ENCODE data around the gene NNMT.

NNMT gene

DNA sequence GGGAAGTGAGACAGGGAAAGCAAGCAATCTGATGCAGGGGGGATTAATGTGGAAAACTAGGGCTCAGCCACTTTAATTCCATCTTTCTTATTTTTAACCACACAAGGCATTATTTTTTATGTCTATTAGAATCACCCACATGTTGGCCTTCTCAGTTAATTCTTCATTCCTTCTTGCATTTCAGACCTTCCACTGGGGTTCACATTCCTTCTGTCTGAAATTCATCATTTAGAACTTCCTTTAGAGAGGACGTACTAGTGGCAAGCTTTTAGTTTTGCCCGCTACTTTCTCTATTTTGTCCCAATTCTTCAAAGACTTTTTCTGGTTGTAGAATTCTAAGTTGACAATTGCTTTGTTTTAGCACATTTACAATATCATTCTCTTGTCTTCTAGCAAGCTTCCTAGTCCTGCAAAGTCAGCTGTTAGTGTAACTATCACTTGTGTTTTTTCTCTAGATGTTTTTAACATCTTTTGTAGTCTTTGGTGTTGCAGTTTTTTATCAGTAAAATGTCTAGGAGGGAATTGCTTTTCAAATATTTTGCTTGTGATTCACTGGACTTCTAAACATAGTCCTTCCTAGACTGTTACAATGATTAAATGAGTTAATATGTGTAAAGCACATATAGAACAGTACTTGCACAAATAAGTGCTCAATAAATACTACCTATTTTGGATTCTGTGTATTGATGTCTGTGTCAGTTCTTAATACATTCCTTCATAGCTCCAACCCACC is 5.5 kb upstream of the NNMT start:
- TF ChIP-seq POLR2A (IDR thresholded peaks at IDR 0.05; ENCODE audit: low read depth, low read length) (no peak), PAX5 (IDR thresholded peaks at IDR 0.05; ENCODE audit: insufficient read depth, low read length, severe bottlenecking) (no peak), TAF1 (IDR thresholded peaks at IDR 0.05; ENCODE audit: low read depth, low read length) (no peak), POLR2AphosphoS5 (IDR thresholded peaks at IDR 0.05; ENCODE audit: low read depth, low read length) (no peak), POU2F2 (IDR thresholded peaks at IDR 0.05; ENCODE audit: low read depth, low read length) (no peak), SPI1 (IDR thresholded peaks at IDR 0.05; ENCODE audit: low read depth, low read length) (no peak)
- FAIRE-seq = no peak
- DNase-seq (ENCODE audit: insufficient read length, low spot score) = no peak

DNA sequence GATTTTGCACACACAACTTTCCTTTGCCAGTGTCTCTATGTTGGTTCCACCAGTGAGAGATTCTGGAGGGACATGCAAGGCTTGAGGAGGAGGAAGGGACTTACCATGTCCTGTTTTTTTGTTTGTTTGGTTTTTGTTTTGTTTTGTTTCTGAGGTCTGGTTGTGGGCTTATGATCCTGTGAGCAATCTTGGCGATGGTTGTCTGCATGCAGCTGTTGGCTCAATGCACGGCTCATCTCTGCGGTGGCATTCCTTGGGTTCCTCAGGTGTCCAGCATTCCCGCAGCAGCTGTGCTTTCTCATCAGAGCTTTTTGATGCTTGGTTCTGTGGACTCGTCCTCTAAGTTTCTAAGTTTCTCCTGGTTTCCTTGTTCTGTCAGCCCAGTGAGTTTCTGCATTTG is 4.8 kb upstream of the NNMT start:
- TF ChIP-seq TAF1 (IDR thresholded peaks at IDR 0.05; ENCODE audit: low read depth, low read length) (no peak), POLR2A (IDR thresholded peaks at IDR 0.05; ENCODE audit: low read depth, low read length) (no peak), POLR2AphosphoS5 (IDR thresholded peaks at IDR 0.05; ENCODE audit: low read depth, low read length) (no peak), SPI1 (IDR thresholded peaks at IDR 0.05; ENCODE audit: low read depth, low read length) (no peak), POU2F2 (IDR thresholded peaks at IDR 0.05; ENCODE audit: low read depth, low read length) (no peak), PAX5 (IDR thresholded peaks at IDR 0.05; ENCODE audit: insufficient read depth, low read length, severe bottlenecking) (no peak)
- DNase-seq (ENCODE audit: insufficient read length, low spot score) (no peak), FAIRE-seq (no peak)

DNA sequence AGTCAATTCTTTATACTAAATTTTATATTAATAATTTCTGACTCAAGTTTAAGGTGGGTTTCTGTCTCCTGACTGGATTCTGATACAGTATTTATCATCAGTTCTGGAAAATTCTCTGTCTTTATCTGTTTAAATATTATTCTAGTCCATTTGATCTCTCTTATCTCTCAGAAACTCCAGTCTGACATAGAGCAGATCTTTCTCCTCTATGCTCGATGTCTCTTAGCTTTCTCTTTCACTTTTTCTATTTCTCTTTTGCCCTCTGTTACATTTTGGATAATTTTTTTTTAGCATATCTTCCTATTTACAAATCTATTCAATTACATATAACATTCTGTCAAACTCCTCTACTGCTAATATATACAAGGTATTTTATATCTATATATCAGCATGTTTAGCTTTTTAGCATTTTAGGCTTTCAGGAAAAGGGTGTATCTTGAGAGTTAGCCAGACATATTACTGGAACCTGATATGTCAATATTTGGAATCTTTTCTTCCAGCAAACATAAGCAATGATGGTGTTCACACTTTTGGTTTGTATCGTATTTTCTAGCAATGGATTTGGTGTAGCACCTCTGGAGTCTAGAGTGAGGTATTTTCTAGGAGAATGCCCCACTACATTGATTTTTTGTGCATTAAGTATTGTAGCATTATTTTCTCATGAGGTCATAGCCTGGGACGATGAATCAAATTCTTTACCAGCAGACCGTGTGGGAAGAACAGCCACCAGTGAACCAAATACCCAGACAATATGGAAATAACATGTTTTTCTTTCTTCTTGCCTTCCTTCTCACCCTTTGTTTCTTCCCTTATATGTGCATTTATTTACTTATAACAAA is 4.1 kb upstream of the NNMT start:
- FAIRE-seq = no peak
- no peak for TF ChIP-seq POLR2AphosphoS5 (IDR thresholded peaks at IDR 0.05; ENCODE audit: low read depth, low read length)
- no peak for TF ChIP-seq POLR2A (IDR thresholded peaks at IDR 0.05; ENCODE audit: low read depth, low read length)
- no peak for TF ChIP-seq PAX5 (IDR thresholded peaks at IDR 0.05; ENCODE audit: insufficient read depth, low read length, severe bottlenecking)
- TF ChIP-seq POU2F2 (IDR thresholded peaks at IDR 0.05; ENCODE audit: low read depth, low read length) = no peak
- TF ChIP-seq SPI1 (IDR thresholded peaks at IDR 0.05; ENCODE audit: low read depth, low read length) = no peak
- no peak for TF ChIP-seq TAF1 (IDR thresholded peaks at IDR 0.05; ENCODE audit: low read depth, low read length)
- no peak for DNase-seq (ENCODE audit: insufficient read length, low spot score)

DNA sequence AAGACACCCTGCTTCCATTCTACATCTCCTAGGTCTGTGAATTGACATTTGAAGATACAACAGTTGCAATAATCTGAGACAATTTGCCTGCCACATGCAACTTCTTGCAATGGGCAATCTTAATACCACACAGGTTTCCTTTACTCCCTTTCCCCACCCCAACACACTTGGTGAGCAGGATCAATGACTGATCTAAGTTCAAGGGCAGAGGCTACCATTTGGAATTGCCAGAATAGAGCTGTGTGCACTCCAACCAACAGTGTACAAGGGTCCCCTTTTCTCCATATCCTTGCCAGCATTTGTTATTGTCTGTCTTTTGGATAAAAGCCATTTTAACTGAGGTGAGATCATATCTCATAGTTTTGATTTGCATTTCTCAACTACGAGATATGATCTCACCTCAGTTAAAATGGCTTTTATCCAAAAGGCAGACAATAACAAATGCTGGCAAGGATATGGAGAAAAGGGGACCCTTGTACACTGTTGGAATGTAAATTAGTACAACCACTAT is 2.9 kb upstream of the NNMT start:
- no peak for FAIRE-seq
- no peak for DNase-seq (ENCODE audit: insufficient read length, low spot score)
- TF ChIP-seq PAX5 (IDR thresholded peaks at IDR 0.05; ENCODE audit: insufficient read depth, low read length, severe bottlenecking) (no peak), SPI1 (IDR thresholded peaks at IDR 0.05; ENCODE audit: low read depth, low read length) (no peak), TAF1 (IDR thresholded peaks at IDR 0.05; ENCODE audit: low read depth, low read length) (no peak), POLR2A (IDR thresholded peaks at IDR 0.05; ENCODE audit: low read depth, low read length) (no peak), POLR2AphosphoS5 (IDR thresholded peaks at IDR 0.05; ENCODE audit: low read depth, low read length) (no peak), POU2F2 (IDR thresholded peaks at IDR 0.05; ENCODE audit: low read depth, low read length) (no peak)

DNA sequence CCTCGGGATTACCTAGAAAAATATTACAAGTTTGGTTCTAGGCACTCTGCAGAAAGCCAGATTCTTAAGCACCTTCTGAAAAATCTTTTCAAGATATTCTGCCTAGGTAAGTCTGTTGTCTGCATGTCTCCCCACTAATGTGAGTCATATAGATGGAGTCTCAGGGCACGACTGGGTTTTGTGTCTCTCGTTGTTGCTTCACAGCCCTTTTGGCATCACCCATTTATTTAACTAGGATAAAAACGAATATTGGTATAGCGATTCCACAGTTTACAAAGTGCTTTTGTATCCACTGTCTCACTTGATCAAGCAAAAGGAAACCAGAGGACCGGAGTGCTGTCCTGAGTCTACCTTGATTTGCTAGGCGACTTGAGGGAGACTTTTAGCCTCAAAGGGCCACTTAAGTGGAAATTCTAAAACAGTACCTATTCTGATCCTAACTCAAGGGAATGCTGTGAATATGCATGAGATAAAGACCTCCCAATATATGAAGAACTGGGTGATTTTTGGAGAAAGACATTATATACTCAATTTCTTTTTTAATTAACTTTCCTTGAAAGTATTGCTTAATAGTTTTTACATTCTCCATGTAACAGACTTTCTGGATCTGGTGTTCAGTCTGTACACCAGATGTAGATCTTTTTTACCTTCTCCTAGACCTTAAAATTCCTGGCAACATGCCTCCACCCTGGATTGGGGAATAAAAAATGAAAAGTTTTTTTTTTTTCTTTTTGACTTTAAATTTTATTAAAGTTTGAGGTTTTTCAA is 590 bp downstream of the NNMT start:
- DNase-seq (ENCODE audit: insufficient read length, low spot score) (no peak), FAIRE-seq (no peak)
- TF ChIP-seq POLR2A (IDR thresholded peaks at IDR 0.05; ENCODE audit: low read depth, low read length) (no peak), SPI1 (IDR thresholded peaks at IDR 0.05; ENCODE audit: low read depth, low read length) (no peak), POLR2AphosphoS5 (IDR thresholded peaks at IDR 0.05; ENCODE audit: low read depth, low read length) (no peak), TAF1 (IDR thresholded peaks at IDR 0.05; ENCODE audit: low read depth, low read length) (no peak), POU2F2 (IDR thresholded peaks at IDR 0.05; ENCODE audit: low read depth, low read length) (no peak), PAX5 (IDR thresholded peaks at IDR 0.05; ENCODE audit: insufficient read depth, low read length, severe bottlenecking) (no peak)

DNA sequence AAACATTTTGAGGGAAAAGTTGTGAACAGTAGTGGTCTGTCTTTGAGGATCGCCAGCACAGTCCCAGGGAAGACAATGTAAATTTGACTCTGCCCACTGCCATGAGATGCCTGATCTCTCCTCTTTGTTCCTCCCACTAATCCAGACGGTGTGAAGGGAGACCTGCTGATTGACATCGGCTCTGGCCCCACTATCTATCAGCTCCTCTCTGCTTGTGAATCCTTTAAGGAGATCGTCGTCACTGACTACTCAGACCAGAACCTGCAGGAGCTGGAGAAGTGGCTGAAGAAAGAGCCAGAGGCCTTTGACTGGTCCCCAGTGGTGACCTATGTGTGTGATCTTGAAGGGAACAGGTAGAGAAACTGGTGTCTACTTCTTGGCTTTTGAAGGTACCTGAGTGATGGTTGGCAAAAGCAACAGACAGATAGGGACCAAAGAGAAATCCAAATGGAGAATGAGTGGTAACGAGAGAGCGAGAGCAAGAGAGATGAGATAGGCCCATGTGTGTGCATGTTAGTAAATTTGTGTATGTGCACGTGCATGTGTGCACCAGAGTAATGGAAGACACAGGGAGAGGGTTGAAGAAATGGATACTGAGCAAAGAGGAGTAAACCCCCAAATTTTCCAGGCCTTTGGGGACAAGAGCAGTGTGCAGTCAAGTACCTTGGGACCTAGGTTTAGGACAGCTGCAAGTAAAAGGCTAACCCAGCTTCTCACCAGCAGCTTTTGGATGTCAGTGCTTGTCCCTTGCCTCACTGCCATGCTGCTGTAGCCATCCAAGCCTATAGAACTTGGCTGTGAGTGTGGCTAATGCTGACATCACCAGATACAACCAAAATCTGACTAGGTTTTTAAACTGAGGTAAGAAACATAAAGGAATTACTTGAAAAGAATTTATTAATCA is 1.9 kb downstream of the NNMT start:
- TF ChIP-seq SPI1 (IDR thresholded peaks at IDR 0.05; ENCODE audit: low read depth, low read length) = no peak
- FAIRE-seq (no peak), DNase-seq (ENCODE audit: insufficient read length, low spot score) (no peak)

DNA sequence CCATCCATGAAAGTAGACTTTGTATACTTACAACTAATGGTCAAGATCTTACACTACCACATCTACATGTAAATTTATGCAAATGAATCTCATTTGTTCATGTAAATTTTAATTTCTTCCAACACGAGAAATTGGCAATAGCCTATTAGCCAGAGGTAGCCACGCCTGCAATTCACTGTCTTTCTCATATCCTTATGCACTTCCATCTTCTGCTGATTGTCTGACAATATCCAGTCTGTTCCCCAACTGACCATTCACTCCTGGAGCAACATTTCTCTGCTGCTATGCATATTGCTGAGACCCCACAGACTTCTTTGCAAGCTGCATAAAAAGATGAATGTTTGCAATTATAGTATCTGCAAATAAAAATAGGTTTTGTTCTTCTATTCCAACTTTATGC is 2.5 kb downstream of the NNMT start:
- TF ChIP-seq TAF1 (IDR thresholded peaks at IDR 0.05; ENCODE audit: low read depth, low read length) = no peak
- no peak for TF ChIP-seq SPI1 (IDR thresholded peaks at IDR 0.05; ENCODE audit: low read depth, low read length)
- TF ChIP-seq POLR2AphosphoS5 (IDR thresholded peaks at IDR 0.05; ENCODE audit: low read depth, low read length) = no peak
- no peak for TF ChIP-seq PAX5 (IDR thresholded peaks at IDR 0.05; ENCODE audit: insufficient read depth, low read length, severe bottlenecking)
- TF ChIP-seq POU2F2 (IDR thresholded peaks at IDR 0.05; ENCODE audit: low read depth, low read length) = no peak
- TF ChIP-seq POLR2A (IDR thresholded peaks at IDR 0.05; ENCODE audit: low read depth, low read length) = no peak
- no peak for FAIRE-seq

DNA sequence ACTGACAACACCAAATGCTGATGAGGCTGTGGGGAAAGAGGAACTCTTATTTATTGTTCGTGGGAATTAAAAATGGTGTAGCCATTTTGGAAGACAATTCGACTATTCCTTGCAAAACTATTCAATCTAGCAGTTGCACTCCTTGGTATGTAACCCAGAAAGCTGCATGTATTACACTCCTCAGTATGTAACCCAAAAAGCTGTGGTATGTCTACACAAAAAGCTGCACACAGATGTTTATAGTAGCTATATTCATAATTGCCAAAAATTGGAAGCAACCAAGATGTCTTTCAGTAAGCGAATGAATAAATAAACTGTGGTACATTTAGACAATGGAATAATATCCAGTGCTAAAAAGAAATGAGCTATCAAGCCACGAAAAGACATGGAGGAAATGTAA is 4.9 kb downstream of the NNMT start:
- FAIRE-seq (no peak), DNase-seq (ENCODE audit: insufficient read length, low spot score) (no peak)
- no peak for TF ChIP-seq POLR2AphosphoS5 (IDR thresholded peaks at IDR 0.05; ENCODE audit: low read depth, low read length)
- TF ChIP-seq POU2F2 (IDR thresholded peaks at IDR 0.05; ENCODE audit: low read depth, low read length) = no peak
- TF ChIP-seq POLR2A (IDR thresholded peaks at IDR 0.05; ENCODE audit: low read depth, low read length) = no peak
- TF ChIP-seq SPI1 (IDR thresholded peaks at IDR 0.05; ENCODE audit: low read depth, low read length) = no peak
- no peak for TF ChIP-seq TAF1 (IDR thresholded peaks at IDR 0.05; ENCODE audit: low read depth, low read length)
- no peak for TF ChIP-seq PAX5 (IDR thresholded peaks at IDR 0.05; ENCODE audit: insufficient read depth, low read length, severe bottlenecking)

More for the DNA sequence above, 2.5 kb downstream of the NNMT start:
- DNase-seq (ENCODE audit: insufficient read length, low spot score) = no peak
